Effector CD4-positive, alpha-beta T cell (primary cell): ENCODE results near the gene ARHGEF39.
"Not testable (repeated sequence)": the region's sequence is repeated elsewhere in the genome, so short reads cannot be mapped to it uniquely, and the experiment has no call there.

ENCODE experiments used
- DNase-seq: peaks from one replicate; pipeline ENCODE4 v3.0.0-alpha.2; 2020

Gene ARHGEF39

GRCh38 chr9:35649431-35650340 lies 15.3 kb downstream of the ARHGEF39 start:
- DNase-seq: peak; percentile 38

- peak; percentile 88 for DNase-seq
These were observed 18.3 kb downstream of the ARHGEF39 start for GRCh38 chr9:35646533-35647265.

GRCh38 chr9:35646153-35646532 lies 18.9 kb downstream of the ARHGEF39 start:
- DNase-seq: no peak

- DNase-seq: not testable (repeated sequence)
These were observed 19.3 kb downstream of the ARHGEF39 start for GRCh38 chr9:35645736-35646135.

- DNase-seq: no peak
These were observed 21.9 kb downstream of the ARHGEF39 start for GRCh38 chr9:35643046-35643445.

- DNase-seq: not testable (repeated sequence)
These were observed 23.5 kb downstream of the ARHGEF39 start for GRCh38 chr9:35641478-35641877.

- DNase-seq: not testable (repeated sequence)
These were observed 24.6 kb downstream of the ARHGEF39 start for GRCh38 chr9:35640431-35640830.

- no peak for DNase-seq
These were observed 25.4 kb downstream of the ARHGEF39 start for GRCh38 chr9:35639631-35640030.

- not testable (repeated sequence) for DNase-seq
These were observed 25.8 kb downstream of the ARHGEF39 start for GRCh38 chr9:35639225-35639624.

- DNase-seq: not testable (repeated sequence)
These were observed 26.2 kb downstream of the ARHGEF39 start for GRCh38 chr9:35638751-35639150.

GRCh38 chr9:35637427-35637955 lies 27.5 kb downstream of the ARHGEF39 start:
- not testable (repeated sequence) for DNase-seq

GRCh38 chr9:35636877-35637246 lies 28.1 kb downstream of the ARHGEF39 start:
- not testable (repeated sequence) for DNase-seq

GRCh38 chr9:35636135-35636876 lies 28.7 kb downstream of the ARHGEF39 start:
- DNase-seq: no peak

- DNase-seq: no peak
These were observed 29.3 kb downstream of the ARHGEF39 start for GRCh38 chr9:35635730-35636129.

- no peak for DNase-seq
These were observed 35.4 kb downstream of the ARHGEF39 start for GRCh38 chr9:35629597-35629996.

- no peak for DNase-seq
These were observed 36.5 kb downstream of the ARHGEF39 start for GRCh38 chr9:35628389-35628991.

- DNase-seq: no peak
These were observed 37.4 kb downstream of the ARHGEF39 start for GRCh38 chr9:35627575-35627974.

- no peak for DNase-seq
These were observed 45.2 kb downstream of the ARHGEF39 start for GRCh38 chr9:35619800-35620158.

GRCh38 chr9:35618854-35619799 lies 45.9 kb downstream of the ARHGEF39 start:
- no peak for DNase-seq

GRCh38 chr9:35618325-35618727 lies 46.7 kb downstream of the ARHGEF39 start, which contains the start of gene CD72:
TSS of gene CD72 (minus strand) at chr9:35618413. CDS start at chr9:35618303, 110 bp downstream.
- no peak for DNase-seq

GRCh38 chr9:35617548-35617947 lies 47.4 kb downstream of the ARHGEF39 start:
- no peak for DNase-seq
